GM19372 (cell line): ENCODE results near the gene CENPN.

Source experiments
- ATAC-seq: cut with Tn5 transposase; IDR thresholded peaks from one replicate; pipeline ENCODE4 v1.9.1; 2021; ENCODE audit warnings: mild to moderate bottlenecking, low read depth, moderate library complexity; ENCODE audit not compliant: unreplicated experiment

Gene CENPN

GRCh38 chr16:80990978-80991377 is 16.0 kb upstream of the CENPN start:
- ATAC-seq, result no peak

GRCh38 chr16:80991792-80992430 is 15.1 kb upstream of the CENPN start:
- no peak for ATAC-seq

GRCh38 chr16:80992676-80993293 is 14.2 kb upstream of the CENPN start:
- no peak for ATAC-seq

- no peak for ATAC-seq
Measured at GRCh38 chr16:80993307-80993706, 13.7 kb upstream of the CENPN start.

- no peak for ATAC-seq
Measured at GRCh38 chr16:80993834-80994233, 13.2 kb upstream of the CENPN start.

- no peak for ATAC-seq
Measured at GRCh38 chr16:80994451-80994850, 12.6 kb upstream of the CENPN start.

- ATAC-seq, result peak; percentile 18
Measured at GRCh38 chr16:80996688-80997138, 10.3 kb upstream of the CENPN start.

GRCh38 chr16:80997139-80997798 is 9.7 kb upstream of the CENPN start:
- ATAC-seq, result peak; percentile 66

GRCh38 chr16:80997964-80998620 is 8.9 kb upstream of the CENPN start:
- no peak for ATAC-seq

GRCh38 chr16:81000873-81001272 is 6.1 kb upstream of the CENPN start:
- no peak for ATAC-seq

GRCh38 chr16:81001330-81001729 is 5.7 kb upstream of the CENPN start:
- ATAC-seq, result no peak

GRCh38 chr16:81003064-81003463 is 4.0 kb upstream of the CENPN start:
- no peak for ATAC-seq

GRCh38 chr16:81003610-81004460 is 3.2 kb upstream of the CENPN start:
- no peak for ATAC-seq

GRCh38 chr16:81004646-81005353 is 2.2 kb upstream of the CENPN start:
- no peak for ATAC-seq

GRCh38 chr16:81005610-81006161 is 1.3 kb upstream of the CENPN start:
- ATAC-seq, result no peak

GRCh38 chr16:81006211-81006812 is 702 bp upstream of the CENPN start:
- peak; percentile 32 for ATAC-seq

GRCh38 chr16:81008505-81008789 is 1.4 kb downstream of the CENPN start:
- ATAC-seq, result no peak

GRCh38 chr16:81012974-81013373 is 6.0 kb downstream of the CENPN start:
- ATAC-seq, result no peak

- ATAC-seq, result no peak
Measured at GRCh38 chr16:81014672-81015071, 7.7 kb downstream of the CENPN start.
